Fibroblast of skin of left biceps (primary cell): Measurements from ENCODE around the gene CPEB2.
"Not testable (repeated sequence)": the region's sequence is repeated elsewhere in the genome, so short reads cannot be mapped to it uniquely, and the experiment has no call there.

Source experiments
- DNase-seq, 2 experiments: peaks; one replicate each; pipeline ENCODE4 v3.0.0-alpha.2; 2013; ENCODE audit warnings: low read depth in 2 of 2

CPEB2 gene

DNA sequence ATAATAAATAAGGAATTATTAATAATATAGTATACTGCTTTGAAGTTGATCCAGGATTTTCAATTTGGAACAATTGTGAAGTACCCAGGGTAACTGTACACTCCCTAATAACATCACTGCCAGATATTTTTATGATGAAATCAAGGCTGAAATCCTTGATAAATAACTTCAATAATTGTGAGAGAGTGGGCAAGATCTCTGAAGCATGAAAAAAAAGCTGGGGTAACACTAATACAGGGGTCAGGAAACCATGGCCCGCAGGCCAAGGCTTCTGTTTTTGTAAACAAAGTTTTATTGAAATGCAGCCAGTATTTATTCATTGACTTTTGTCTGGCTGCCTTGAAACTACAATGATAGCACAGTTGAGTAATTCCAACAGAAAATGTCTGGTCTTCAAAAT lies 41.6 kb downstream of the CPEB2 start:
- no peak for DNase-seq

DNA sequence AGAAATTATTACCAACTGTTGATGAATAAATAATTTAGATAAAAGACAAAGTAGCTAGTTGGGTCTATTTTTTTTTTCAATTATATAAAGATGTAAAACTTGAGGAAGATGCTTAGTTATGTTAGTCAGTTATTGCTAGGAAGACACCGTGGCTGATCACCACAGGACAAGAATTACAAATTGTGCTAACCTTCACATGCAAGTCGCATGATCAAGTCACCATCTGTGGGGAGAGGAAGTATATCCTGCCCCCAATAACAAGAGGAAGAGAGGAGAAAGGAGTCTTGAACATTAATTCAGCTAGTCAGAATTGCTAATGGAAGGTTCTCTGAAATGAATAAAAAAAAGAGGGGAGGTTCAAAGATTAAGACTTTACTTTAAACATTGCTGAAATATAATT lies 52.3 kb downstream of the CPEB2 start:
- DNase-seq: no peak

DNA sequence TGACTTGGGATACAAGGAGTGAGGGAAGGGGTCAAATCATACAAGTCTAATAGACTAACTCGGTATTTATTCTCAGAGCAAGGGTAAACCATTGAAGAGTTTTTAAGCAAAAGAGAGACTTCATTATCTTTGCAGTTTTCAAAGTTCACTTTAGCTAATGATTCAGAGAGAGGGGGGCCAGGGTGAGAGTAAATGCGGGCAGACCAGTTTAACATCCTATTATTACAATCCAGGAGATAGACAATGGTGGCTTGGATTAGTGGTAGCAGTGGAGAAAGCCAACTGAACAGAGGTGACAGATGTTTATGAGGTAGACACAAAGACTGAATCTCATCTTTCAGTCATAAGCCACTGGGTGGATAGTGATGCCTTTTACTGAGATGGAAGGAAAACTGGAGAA lies 57.9 kb downstream of the CPEB2 start:
- DNase-seq: no peak

DNA sequence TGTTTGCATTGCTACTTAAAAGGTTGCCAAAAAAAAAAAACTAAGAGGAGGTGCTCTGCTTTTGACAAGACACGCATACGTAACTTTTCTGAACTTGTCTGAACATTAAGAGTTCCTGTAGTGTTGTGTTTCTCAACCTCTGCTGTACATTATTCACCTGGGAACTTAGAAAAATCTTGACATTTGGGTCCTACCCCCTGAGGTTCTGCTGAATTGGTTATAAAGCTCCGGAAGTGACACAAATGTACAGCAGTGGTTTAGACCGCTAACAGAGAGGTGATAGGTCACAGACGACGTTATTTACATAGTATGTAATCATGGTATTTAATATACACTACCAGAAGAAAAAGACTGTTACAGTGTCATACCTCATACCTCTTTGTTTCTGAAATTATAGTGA lies 61.1 kb downstream of the CPEB2 start:
- DNase-seq: no peak

DNA sequence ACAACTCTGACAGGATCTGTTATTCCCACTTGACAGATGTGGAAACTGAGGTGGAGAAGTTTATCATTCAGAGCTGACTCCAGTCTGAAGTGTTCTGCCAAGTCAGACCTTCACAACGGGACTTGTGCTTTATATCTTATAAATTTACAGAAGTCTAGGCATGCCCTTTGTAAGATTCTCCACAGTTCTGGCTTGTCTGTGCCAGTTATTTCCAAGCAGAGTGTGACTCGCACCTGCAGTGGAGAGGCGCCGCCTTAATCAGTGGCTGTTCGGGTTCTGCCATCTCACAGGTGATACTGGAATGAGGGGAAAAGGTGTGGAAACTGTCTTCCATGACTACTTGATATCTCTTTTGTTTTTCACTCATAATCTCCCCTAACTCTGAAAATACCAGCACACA lies 63.2 kb downstream of the CPEB2 start:
- no peak for DNase-seq

DNA sequence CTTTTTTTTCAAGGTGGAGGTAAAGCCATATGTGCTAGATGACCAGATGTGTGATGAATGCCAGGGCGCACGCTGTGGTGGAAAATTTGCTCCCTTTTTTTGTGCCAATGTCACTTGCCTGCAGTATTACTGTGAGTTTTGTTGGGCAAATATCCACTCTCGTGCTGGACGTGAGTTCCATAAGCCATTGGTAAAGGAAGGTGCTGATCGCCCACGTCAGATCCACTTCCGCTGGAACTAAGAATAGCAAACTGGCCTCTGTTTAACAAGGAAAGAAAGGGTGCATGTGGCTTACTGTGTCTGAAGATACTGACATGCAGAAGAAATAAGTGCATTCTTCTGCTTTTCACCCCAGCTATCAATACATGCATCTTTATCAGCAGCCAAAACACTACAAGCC lies 63.9 kb downstream of the CPEB2 start:
- no peak for DNase-seq

DNA sequence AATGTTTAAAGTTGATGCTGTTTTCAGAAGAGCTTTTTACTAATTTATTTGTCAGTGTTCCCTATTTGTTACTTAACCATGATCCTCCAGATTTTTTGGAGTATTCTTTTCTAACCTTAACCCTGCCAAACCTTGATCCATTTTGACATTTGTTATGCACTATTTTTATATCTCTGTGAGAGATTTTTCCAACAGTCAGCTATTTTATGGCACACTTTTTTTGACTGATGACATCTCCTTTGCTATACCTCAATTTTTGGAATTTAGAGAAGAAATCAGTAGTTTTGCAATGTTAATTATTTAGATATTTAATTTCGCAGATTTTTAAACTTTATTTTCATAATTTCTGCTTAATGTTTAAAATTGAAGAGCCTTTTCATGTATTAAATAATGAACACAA lies 66.0 kb downstream of the CPEB2 start:
- DNase-seq: no peak

DNA sequence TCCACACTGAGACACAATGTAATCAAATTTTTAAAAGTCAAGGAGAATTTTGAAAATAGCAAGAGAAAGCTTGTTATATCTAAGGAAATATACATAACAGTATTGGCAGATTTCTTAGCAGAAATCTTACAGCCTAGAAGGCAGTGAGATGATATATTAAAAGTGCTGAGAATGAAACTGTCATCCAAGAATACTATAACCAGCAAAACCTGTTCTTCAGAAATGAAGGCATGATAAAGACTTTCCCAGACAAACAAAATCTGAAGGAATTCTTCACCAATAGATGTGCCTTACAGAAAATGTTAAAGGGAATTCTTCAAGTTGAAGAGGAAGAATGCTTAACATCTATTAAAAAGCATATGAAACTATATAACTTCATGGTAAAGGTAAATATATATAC lies 73.6 kb downstream of the CPEB2 start:
- DNase-seq: no peak

DNA sequence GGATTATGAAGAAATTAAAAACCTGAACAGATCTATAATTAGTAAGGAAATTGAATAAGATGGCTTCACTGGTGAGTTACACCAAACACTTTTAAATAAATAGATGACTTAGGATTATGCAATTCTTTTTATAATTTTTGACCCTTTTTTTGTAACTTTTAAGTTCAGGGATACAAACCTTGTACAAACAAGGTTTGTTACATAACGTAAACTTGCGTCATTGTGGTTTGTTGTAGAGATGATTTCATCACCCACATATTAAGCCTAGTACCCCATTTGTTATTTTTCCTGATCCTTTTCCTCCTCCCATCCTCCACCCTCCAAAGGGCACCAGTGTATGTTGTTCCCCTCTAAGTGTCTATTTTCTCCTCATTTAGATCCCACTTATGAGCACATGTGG lies 75.7 kb downstream of the CPEB2 start:
- DNase-seq: no peak

DNA sequence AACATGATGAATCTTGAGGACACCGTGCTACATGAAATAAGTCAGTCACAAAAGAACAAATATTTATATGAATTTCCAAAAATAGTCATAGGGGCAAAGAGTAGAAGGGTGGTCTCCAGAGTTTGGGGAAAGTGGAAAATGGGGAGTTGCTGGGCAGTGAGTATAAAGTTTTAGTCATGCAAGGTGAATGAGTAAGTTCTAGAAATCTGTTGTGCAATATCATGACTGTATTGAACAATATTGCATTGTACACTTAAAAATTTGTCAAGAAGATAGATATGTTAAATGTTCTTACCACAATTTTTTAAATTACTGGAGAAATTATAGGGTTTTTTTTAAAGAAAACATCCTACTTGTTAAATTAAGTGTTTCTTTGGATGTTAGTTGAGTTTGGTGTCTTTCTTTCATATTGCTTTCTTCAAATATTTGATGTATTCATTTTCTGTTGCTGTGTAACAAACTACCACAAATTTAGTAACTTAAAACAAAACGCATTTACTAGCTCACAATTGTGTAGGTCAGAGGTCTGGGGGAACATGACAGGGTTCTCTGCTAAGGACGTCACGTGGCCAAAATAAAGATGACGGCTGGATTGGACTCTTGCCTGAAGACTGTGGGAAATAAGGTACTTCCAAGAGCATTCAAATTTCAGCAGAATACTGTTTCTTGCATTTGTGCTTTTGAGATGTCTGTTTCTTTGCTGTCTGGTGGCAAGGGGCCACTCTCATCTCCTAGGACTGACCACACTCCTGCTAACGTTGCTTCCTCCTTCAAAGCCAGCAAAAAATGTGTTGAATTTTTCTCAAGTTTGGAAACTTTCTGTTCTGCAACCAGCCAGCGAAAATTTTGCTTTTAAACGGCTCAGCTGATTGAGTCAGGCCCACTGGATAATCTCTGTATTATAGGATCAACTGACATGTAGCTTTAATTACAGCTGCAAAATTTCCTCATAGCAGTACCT lies 76.7 kb downstream of the CPEB2 start:
- DNase-seq: no peak

DNA sequence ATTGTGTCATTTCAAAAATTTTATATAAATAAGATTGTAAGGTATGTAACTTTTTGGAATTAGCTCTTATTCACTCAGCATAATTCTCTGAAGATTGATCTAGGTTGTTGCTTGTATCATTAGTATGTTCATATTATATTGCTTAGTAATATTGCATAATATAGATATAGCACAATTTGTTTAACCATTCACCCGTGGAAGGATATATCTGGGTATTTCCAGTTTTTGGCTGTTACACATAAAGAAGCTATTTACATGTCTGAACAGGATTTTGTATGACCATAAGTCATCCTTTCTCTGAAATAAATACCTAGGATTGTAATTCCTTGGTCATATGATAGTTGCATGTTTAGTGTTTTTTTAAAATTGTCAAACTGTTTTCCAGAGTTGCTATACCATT lies 82.5 kb downstream of the CPEB2 start:
- no peak for DNase-seq

DNA sequence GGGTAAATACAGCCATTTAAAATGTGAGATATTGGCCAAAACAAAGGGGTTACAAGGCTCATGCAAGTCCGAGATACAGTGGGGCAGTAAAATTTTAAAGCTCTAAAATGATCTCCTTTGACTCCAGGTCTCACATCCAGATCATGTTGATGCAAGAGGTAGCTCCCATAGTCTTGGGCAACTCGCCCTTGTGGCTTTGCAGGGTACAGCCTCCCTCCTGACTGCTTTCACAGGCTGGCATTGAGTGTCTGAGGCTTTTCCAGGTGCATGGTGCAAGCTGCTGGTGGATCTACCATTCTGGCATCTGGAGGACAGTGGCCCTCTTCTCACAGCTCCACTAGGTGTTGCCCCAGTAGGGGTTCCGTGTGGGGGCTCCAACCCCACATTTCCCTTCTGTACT lies 83.5 kb downstream of the CPEB2 start:
- not testable (repeated sequence) for DNase-seq

DNA sequence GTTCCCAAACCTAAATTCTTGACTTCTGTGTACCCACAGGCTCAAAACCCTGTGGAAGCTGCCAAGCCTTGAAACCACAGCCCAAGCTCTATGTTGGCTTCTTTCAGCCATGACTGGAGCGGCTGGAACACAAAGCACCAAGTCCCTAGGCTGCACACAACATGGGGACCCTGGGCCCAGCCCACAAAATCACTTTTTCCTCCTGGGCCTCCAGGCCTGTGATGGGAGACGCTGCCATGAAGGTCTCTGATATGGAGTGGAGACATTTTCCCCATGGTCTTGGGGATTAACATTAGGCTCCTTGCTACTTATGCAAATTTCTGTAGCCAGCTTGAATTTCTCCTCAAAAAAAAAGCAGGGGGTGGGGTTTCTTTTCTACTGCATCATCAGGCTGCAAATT lies 84.0 kb downstream of the CPEB2 start:
- DNase-seq: not testable (repeated sequence)

DNA sequence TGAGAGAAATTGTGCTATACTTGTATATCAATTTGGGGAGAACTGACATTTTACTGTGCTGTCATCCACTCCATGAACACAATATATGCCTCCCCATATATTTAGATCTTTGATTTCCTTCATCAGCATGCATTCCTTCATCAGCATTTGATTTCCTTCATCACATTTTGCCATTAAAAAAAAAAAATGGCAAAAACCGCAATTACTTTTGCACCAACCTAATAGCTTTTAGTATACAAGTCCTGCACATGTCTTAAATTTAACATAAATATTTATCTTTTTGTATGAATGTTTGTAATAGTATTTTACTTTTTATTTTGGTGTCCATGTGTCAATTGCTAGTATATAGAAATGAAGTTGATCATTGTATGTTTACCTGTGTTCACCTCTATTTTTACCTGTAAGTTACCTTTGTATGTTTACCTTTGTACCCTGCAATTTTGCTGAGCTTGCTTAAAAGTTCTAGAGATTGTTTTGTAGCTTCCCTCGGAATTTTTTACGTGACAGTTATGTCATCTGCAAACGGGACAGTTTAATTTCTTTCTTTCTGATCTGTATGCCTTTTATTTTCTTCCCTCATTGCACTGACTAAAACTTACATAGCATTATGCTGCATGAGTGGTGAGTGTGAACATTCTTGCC lies 86.2 kb downstream of the CPEB2 start:
- no peak for DNase-seq

DNA sequence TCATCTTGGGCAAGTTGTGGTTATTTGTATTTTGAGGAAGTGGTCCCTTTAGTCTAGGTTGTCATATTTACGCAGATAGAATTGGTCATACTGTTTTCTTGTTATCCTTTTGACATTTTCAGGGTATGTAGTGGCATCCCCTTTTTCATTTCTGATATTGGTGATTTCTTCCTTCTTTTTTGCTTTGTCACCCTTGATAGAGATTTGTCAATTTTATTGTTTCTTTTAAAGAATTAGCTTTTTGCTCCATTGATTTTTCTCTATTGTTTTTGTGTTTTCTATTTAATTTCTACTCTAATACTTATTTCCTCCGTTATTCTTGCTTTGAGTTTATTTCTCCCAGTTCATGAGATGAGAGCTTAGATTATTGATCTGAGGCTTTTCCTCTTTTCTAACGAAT lies 87.7 kb downstream of the CPEB2 start:
- no peak for DNase-seq

DNA sequence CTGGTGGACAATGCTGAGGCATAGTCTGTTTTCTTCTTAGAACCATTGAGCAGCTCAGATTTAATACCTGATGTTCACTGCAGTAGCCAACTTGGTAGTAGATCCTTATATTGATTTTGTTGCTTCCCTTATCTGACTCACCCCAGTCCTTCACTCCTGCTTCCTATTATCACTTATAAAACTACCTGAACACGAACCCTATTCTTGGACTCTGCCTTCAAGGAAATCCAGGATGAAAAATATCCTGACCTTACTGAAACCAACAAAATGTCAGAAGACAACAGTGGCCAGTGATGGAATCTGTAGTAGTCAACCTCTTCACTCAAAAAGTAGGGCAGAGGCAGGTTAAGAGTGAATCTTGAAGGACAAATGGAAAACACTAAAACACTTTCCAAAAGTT lies 98.1 kb downstream of the CPEB2 start:
- no peak for DNase-seq

DNA sequence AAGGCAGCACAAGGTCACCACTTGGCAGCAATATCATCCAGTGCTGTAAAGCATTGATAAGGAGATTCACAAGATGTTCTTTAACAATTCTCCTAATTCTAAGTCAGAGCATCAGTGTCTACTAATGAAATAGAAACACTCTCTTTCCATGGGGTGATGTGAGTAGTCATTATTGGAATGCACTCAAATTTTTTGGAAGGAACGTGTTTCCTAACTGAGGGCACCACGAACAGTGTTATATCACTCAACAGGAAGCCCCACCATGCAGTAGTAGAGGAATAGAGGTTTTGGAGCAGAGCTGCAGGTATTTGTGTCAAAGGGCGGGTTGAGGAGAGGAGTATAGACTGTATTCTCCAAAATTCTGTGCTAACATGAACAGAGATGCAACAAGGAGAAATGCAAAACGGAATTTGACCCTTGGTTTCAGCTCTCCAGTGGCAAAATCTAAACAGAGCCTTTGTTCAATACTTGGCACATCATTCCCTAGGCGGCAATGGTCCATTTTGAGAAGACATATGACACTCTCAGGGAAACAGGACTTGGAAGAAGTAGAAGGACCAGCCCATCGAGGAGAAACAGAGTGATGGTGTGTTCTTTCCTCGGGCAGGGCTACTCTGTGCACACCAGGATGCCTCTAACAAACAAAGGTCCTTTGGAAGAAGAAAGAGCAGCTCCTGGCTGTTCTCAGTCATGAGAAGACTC lies 98.9 kb downstream of the CPEB2 start:
- no peak for DNase-seq

DNA sequence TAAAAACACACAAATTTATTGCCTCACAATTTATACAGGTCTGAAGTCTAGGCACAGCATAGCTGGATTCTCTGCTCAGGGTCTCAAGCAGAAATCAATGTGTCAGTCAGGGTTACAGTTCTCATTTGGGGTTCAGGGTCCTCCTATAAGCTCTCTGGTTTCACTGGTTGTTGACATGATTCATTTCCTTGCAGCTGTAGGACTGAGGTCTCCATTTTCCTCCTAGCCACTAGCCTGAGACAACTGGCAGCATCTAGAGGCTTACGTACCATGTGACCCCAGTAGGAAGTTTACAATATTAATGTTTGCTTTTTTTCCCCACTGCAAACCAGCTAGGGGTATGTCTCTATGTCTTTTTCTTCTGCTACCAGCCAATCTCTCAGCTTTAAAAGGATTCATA lies 102.5 kb downstream of the CPEB2 start:
- no peak for DNase-seq

DNA sequence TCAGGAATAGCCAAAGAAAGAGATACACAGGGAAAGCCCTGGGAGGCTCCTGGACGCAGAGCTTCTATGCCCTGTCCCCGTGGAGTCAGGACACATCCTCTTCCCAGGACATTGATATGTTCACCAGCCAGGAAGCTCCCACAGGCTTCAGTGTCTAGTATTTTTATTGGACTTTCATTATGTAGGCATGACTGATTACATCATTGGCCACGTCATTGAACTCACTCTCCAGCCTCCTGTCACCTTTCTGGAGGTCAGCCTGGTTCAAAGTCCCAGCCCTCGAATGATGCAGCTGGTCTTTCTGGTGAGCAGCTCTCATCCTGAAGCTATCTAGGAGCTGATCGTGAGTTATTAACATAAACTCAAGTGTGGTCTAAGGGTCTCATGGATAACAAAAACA lies 104.1 kb downstream of the CPEB2 start:
- no peak for DNase-seq

DNA sequence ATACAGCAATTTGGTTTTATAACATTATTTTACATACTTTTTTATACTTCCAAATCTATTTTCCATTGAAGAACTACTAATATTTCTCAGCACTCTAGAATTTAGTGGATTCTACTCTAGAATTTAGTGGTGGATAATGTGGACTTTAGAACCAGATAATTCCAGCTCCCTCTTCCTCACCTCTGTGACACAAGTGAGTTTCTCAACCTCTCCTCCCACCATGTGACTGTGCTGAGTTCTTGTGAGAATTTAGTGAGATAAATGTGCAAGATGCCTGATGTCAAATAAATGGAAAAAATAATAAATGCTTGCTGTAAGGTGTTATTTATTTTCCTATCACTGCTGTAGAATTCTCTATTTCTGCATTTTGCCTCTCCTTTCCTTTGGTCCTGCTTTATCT lies 107.3 kb downstream of the CPEB2 start:
- no peak for DNase-seq

DNA sequence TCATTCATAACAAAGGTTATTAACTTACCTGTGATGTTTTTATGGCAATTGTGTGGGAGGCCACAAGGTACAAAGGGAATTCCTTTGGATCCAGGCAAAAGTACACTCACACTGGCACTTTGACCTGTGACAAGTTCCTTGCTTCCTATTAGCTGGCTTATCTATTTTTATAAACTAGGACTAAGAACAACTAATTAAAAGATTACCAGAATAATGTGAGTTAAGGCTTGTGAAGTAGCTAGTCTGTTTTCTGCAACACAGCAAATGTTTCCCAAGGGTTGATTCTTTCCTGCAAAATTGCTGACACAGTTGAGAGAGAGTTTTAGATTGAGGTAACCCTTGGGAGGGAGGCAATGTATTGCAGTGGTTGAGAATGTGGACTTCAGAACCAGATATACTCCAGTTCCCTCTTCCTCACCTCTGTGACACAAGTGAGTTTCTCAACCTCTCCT lies 107.9 kb downstream of the CPEB2 start:
- DNase-seq: no peak

DNA sequence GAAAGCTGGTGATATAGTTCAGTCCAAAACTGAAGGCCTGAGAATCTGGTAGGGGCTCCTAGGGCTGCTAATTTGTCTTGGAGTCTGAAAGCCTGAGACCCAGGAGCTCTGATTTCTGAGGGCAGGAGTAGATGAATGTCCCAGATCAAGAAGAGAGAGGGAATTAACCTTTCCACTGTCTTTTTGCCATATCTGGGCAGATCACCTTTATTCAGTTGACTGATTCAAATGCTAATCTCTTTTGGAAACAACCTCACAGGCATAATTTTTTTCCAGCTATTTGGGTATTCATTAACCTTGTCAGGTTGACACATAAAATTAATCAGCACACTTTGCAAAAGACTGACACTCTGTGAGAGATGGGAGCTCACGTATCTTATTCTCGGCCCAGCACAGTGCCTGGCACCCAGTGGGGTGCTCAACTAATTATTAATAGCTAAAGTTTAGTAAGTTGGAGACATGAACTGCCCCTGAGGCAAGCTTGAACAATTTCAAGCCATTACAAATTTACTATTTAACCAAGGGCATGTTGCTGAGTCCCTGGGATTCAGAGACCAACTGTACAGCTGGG lies 114.3 kb downstream of the CPEB2 start:
- no peak for DNase-seq
